NCI-H1105 (cell line): ENCODE measurements around the gene CALML6.

Experiments used
- DNase-seq: peaks from one replicate; lab custom pipeline; 2025; lab: John Stamatoyannopoulos, UW

Gene CALML6

GRCh38 chr1:1942753-1943656, 27.9 kb downstream of the CALML6 start:
- no peak for DNase-seq

GRCh38 chr1:1943834-1944570, 28.9 kb downstream of the CALML6 start:
- DNase-seq: peak; percentile 5

DNA sequence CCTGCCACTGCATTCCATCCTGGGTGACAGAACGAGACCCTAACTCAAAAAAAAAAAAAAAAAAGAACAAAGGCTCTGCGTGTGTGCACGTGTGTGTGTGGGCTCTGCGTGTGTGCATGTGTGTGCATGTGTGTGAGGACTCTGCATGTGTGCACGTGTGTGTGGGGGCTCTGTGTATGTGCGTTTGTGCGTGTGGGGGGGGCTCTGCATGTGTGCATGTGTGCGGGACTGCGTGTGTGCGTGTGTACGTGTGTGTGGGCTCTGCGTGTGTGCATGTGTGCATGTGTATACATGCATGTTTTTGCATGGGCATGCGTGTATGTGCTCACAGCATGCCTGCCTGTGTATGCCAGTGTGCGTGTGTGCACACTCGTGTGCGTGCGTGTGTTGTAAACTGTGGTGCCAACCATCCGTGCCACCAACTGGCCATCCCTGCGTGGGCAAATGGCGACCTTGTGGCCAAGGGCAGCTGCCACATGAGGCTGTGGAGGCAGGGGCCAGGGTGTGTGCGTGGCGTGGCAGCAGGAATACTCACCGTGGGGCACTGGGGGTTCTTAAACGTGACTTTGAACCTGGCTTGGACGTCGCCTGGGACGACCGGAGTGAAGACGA, 30.8 kb downstream of the CALML6 start:
- no peak for DNase-seq

DNA sequence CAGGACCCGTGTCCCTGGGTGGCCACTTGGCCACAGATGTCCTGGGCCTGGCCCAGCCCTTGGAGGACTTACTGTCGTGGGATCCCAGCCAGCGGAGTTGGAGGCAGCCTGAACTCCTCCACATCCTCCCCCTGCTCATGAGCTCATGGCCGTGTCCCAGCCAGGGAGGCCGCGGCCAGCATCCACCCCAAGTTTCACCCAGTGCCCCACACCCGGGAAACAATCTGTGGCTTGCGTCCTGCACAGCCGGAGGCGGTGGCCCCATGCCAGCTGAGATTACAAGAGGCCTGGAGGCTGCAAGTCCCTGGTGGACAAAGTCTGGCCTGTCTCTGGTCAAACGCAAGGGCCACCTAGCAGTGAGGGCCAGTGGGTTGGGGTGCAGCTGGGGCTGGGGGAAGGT, 31.5 kb downstream of the CALML6 start:
- no peak for DNase-seq

DNA sequence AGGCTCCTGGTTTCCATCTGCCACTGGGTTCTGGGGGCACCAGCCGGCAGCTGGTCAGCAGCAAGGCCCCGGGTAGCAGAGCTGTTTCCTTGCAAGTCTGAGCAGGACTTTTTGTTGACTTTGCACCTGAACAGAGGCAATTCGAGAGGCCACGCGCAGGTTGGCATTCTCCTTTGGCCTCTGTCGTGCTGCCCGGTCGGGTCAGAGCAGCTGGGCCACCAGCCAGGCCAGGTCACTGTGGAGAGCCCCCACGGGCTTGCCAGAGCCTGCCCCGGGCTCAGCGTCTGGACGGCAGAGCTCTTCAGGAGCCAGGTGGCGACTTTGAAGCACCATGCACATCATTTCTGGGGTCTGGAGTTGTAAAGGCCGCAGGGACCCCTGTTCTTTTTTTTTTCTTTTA, 32.4 kb downstream of the CALML6 start:
- peak; percentile 71 for DNase-seq

DNA sequence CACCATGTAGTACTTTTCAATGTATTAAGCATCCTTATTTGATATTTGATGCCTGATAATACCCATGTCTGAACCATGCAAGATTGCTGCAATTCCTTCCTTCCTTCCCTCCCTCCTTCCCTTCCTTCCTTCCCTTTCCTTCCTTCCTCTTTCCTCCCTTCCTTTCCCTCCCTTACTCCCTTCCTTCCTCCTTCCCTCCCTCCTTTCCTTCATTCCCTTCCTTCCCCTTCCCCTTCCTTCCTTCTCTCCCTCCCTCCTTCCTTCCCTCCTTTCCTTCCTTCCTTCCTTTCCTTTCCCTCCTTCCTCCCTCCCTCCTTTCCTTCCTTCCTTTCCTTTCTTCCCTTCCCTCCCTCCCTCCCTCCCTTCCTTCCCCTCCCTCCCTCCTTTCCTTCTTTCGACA, 33.7 kb downstream of the CALML6 start:
- no peak for DNase-seq

DNA sequence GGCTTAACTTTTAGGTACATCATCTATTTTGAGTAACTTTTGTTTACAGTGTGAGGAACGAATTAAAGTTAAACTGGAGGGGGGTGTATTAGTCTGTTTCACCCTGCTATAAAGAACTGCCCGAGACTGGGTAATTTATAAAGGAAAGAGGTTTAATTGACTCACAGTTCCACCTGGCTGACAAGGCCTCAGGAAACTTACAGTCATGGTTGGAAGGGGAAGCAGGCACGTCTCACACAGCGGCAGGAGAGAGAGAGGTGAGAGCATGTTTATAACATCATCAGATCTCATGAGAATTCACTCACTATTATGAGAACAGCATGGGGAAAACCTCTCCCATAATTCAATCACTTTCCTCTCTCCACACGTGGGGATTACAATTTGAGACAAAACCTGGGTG, 35.9 kb downstream of the CALML6 start:
- no peak for DNase-seq

DNA sequence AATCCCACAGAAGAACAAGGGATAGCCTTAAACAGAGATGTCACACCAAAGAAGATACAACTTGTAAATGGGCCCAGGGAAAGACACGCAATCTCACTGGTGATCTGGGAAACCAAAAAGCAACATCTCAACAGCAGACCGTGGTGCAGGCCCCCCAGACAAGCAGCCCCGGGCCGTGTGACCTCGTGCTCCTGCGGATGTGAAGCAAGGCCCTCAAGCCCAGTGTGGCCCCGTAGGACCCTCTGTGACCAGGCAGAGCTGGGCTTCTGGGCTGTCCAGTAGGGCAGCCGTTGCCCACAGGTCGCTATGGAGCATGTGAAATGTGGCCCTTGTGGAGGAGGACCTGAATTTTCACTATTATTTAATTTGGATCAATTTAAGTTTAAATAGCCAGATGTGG, 39.0 kb downstream of the CALML6 start:
- DNase-seq: no peak

- no peak for DNase-seq
These were observed 39.9 kb downstream of the CALML6 start for GRCh38 chr1:1954831-1955441.

DNA sequence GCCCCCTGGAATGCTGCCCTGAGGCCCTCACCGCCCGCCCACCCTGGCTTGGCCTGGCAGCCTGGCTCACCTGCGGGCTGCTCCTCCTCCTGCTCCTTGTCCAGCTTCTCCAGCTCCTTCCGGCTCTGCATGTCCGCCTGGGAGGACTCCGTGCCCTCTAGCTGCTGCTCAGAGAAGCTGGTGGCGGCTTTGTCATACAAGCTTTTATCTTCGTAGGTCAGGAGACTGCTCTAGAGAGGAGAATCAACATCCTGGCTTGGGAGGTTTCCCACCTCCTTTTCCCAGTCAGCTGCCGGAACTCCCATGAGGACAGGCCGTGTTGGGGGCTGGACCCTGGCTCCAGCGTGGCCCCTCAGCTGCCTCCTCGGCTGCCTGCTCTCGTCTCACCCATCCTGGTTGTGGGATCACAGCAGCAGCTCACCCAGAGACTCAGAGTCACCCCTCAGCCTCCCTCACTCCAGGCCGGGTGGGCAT, 40.6 kb downstream of the CALML6 start:
- no peak for DNase-seq

GRCh38 chr1:1956101-1956500, 41.0 kb downstream of the CALML6 start:
- DNase-seq: no peak

DNA sequence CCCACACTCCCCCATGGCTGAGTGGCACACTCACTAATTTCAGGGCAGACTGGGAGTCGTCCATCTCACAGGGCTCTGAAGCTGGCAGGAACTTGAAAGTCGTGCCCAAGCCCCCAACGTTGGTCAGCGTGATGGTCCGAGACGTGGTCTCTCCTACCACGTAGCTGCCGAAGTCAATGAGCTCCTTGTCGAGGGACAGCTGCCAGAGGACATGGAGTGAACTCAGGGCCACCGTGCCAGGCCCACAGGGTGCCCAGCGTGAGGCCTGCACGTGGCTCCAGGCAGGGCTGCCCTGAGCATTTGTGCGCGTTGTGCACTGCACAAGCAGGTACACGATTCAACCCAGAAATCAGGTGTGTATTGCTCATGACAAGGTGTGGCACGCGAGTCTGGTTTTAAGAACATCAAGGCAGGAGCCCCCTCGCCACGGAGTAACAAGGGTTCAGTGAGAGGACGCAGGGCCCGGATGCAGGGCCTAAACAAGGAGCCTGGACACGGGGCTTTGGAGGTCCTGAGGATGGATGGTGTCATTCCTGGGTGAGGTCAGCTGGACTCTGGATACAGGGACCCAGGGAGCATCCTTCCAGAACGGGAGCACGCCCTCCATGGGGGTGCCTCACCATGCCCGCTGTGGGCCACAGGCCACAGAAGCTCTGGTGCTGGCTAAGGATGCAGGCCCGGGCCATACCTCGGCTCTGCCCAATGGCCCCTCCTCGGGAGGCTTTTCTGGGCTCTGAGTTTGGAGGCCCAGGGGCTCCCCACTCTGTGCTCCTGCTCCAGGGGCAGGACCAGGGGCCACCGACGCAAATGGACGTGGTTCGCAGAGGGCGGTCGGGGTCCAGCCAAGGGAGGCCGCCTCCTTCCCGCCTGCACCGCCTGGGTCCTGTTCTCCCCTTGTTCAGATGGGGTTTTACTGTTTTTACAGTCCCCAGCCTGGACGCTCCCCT, 41.8 kb downstream of the CALML6 start:
- DNase-seq: no peak

- no peak for DNase-seq
These were observed 42.5 kb downstream of the CALML6 start for GRCh38 chr1:1957533-1957961.

GRCh38 chr1:1958071-1958541, 43.0 kb downstream of the CALML6 start:
- no peak for DNase-seq

DNA sequence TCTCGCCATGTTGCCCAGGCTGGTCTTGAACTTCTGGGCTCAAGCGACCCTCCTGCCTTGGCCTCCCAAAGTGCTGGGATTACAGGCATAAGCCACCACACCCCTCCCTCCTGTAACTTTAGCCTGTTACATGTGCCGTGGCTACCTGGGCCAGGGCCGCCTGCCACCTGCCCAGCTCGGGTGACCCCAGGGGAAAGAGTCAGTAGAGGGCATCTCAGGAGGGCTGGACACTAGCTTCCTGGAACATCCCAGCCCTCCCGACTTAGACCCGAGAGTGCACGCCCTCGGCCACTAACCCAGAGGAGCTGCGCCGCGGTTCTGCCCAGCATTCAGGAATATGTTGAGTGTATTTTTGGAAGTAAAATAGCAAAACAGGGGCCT, 44.4 kb downstream of the CALML6 start:
- no peak for DNase-seq

- DNase-seq: peak; percentile 92
These were observed 44.9 kb downstream of the CALML6 start for GRCh38 chr1:1959840-1960479.

GRCh38 chr1:1960480-1961196, 45.6 kb downstream of the CALML6 start:
- DNase-seq: no peak

DNA sequence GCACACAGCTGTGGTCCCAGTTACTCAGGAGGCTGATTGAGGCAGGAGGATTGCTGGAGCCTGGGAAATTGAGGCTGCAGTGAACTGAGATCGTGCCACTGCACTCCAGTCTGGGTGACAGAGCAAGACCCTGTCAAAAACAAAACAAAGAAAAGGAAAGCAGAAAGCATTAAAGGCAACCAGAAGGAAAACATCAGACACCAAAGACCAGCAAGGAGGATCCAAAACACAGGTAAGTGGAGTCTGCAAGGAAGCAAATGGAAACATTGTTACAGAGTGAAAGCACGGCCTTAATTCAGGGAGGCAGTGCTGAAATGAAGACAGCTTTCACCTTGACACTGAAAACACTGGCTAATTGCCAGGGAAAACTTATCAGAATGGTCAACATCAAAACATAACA, 47.7 kb downstream of the CALML6 start:
- DNase-seq: no peak

GRCh38 chr1:1963570-1963969, 48.5 kb downstream of the CALML6 start:
- DNase-seq: no peak

DNA sequence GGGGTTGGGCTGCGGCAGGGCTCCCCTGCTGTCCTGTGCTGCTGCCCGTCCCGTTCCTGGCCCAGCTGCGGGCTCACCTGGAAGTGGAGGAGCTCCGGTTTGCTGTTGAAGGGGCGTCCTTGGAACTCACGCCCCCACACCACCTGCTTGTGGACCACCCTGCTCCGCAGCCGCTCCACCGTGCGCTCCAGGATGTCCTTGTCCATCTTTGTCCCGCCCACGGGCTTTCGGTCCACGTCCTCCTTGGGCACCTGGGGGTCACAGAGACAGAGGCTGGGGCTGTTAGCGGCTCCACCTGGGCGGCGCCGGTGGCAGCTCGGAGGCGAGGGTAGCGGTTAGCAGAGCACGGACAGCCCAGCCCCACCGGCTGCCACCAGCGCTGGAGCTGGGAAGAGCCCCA, 49.8 kb downstream of the CALML6 start:
- DNase-seq: no peak
